HG03558 (cell line): ENCODE measurements around the gene PTPRN2.
"Not testable (repeated sequence)": the region's sequence is repeated elsewhere in the genome, so short reads cannot be mapped to it uniquely, and the experiment has no call there.

ENCODE experiments used
- ATAC-seq: cut with Tn5 transposase; IDR thresholded peaks from one replicate; pipeline ENCODE4 v1.9.1; 2021; ENCODE audit warnings: moderate number of reproducible peaks; ENCODE audit not compliant: unreplicated experiment; ENCODE audit errors: extremely low read depth

Gene PTPRN2

DNA sequence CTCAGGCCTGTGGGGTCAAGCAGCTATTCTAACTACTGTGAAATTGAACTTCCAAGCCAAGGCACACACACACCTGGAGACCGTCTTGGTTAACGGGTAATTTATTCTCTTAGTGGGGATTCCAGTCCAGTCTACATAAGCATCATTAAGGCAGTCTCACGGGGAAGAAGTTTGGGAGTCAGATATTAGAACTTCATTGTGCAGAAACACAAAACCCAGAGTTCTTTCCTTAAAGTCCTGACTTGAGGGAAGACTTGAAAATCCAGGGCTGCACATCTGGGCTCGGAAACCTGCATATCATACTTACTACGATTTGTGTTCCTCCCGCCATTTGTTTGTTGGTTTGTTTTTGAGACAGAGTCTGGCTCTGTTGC lies 112.0 kb downstream of the PTPRN2 start:
- no peak for ATAC-seq

DNA sequence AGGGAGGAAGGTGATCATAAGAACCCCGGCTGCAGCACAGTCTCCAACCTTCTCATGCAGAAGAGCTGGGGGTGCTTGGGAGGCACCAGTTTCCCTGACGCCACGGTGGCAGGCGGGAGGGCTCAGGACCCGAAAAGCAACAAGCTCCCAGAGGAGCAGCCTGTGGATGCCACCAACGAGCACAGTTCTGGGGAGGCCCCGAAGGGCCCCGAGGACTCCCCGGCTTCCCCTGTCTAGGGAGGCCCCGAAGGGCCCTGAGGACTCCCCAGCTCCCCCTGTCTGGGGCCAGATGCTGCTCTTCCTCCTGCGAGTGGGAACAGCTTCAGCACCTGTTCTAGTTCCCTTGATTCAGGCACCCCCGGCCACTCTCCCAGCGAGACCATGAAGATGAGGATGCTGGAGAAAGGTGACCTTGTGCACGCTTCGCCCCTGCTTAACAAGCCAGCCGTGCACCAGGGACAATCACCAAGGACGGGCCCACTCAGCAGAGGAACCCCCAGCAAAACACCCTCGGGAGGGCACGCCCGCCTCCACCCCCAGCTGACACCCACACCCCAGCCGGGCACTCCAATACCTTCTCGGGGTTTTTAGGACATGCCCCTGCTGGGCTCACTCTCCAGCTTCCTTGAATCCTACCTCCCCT lies 112.5 kb downstream of the PTPRN2 start:
- ATAC-seq = no peak

DNA sequence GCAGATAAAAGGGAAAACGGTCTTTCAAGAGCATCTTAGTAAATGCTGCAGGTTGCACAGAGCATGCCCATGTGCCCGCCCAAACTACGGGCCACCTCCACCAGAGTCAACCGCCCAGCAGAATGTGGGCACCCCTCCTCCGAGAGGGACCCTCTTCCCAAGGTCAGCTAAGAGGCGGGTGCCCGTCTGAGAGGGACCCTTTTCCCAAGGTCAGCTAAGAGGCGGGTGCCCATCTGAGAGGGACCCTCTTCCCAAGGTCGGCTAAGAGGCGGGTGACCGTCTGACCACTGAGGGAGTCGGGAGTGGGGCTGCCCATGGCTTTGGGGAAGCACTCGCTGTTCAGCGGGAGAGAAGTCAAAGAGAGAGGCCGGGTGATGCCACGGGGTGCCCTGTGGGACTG lies 113.1 kb downstream of the PTPRN2 start:
- no peak for ATAC-seq

DNA sequence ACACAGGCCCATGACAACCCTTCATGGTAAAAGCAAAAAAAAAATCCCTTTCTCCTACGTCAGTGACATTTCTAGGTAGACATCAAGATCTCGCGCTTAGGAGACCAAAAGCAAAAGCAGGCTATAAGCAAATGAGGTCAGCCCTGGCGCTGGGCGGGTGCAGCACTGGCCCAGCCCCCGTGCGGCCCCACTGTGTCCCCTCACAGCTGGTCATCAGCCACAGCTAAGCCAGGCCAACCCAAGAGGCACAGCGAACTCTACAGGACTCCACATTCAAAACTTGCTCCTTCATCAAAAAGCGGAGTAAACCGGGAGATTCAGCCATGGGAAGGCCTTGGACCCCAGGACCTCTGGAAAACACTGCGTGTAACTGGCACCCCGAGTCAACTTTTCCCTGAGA lies 113.7 kb downstream of the PTPRN2 start:
- ATAC-seq = no peak

DNA sequence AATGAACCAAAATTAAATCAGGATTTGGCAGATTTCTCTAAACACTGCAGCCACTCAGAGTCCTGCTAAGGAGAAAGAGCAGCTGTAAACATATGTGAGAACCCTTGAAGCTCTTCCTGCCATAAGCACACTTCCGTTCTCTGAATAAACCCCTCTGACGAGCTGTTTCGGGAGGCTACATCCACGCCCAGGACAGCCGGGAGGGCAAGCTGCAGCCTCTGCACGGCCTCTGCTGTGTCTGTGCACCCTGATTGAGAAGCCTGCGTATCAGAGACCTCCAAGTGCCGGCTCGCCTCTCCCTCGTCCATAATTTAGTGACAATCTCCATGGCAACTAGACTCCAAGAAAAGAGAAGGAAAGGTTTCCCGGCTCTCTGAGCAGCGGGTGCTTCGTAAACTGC lies 114.4 kb downstream of the PTPRN2 start:
- no peak for ATAC-seq

DNA sequence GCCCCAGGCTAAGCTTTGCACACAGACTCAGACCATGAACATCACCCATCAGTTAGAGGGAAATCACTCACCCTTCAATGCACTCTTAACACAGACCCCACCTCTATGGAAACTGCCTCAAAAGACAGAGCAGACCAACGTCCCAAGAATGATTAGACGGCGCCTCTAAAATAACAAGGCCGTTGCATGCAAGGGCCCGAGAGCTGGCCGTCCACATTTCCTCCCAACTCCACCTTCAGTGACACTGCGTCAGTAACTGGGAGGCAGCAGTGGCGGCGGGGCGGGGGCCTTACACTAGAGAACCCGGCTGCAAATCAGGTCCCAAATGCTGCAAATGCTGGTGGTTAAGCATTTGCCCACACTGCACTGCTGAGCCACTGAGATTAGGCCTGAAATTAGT lies 115.0 kb downstream of the PTPRN2 start:
- ATAC-seq = no peak

DNA sequence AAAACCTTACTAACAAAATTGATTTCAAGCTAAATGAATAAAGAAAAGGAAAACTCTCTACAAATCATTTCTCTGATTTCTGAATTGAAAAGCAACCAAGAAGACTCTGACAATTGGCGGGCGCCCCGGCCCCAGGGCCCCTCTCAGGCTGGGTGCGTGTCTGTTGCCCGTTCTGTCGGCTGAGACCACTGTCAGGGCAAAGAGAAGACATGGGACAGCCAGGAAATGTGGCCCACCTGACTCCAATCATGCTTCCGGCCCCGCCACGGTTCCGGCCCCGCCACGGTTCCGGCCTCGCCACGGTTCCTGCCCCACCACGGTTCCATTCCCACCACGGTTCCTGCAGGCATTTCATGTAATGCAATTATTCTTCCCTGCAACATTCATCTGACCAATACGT lies 115.9 kb downstream of the PTPRN2 start:
- ATAC-seq = no peak

DNA sequence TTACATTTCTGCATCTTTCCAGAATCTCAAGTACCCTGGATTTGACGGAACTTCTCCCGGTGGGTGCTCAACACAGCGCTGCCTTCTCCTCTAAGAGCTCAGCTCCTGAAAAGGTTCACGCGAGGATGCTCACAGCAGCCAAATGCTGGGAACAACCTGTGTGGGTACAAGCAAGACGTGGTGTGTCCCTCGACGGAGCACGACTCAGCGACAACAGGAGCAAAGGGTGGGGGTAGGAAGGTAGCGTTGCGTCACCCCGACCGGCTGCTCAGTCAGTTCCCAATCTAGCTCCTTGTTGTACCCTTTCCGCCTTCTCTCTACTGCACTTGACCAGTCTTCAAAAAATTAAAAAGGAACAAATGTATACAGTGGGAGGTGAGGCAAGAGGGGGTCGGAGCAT lies 117.3 kb downstream of the PTPRN2 start:
- ATAC-seq = no peak

DNA sequence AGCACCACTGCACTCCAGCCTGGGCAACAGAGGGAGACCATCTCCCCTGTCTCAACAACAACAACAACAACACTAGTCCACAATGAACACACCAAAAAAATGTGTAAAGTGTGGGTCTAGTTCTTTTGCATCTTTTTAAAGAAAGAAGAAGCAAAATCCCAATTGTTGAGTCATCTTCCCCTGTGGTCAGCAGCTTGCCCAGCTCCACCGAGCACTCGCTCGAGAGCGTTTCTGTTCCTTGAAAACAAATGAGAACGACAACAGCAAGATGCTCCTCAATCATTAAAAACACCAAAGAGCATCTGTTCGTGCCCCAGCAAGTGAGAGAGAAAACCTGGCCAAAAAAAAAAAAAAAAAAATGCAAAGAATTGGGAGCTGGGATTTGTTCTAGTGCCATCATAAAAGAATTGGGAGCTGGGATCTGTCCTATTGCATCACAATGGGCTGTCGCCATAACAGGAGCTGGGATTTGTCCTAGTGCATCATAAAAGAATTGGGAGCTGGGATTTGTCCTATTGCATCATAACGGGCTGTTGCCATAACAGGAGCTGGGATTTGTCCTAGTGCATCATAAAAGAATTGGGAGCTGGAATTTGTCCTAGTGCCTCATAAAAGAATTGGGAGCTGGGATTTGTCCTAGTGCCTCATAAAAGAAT lies 118.1 kb downstream of the PTPRN2 start:
- ATAC-seq = no peak

DNA sequence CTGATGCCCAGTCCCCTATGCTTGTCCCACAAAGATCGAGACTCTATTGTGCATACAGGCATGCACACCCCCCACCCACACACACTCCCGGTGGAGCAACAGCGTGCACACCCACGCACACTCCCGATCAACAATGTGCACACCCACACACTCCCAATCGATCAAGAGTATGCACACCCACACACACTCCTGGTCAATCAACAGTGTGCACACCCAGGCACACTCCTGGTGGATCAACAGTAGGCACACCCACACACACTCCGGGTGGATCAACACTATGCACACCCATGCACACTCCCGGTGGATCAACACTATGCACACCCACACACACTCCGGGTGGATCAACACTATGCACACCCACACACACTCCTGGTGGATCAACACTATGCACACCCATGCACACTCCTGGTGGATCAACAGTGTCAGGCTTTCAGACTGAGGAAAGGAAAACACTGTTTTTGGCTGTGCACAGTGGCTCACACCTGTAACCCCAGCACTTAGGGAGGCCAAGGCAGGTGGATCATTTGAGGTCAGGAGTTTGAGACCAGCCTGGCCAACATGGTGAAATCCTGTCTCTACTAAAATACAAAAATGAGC lies 118.8 kb downstream of the PTPRN2 start:
- no peak for ATAC-seq

DNA sequence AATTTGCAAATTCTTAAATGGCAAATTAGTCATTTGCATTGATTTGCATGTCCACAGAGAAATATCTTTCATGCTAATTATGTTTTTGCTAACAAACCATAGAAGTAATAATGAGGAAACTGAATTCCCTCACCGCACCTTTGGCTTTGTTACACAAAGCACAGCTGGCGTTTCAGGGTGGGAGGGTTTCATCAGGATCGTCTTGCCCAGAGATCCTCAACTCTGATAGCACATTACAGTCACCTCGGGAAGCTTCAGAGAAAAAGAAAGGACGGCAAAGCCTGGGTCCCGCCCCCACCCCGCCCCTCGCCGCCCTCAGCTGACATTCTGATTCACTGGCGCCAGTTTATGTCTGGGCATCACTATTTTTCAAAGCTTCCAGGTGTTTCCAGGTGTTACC lies 119.4 kb downstream of the PTPRN2 start:
- ATAC-seq = no peak

DNA sequence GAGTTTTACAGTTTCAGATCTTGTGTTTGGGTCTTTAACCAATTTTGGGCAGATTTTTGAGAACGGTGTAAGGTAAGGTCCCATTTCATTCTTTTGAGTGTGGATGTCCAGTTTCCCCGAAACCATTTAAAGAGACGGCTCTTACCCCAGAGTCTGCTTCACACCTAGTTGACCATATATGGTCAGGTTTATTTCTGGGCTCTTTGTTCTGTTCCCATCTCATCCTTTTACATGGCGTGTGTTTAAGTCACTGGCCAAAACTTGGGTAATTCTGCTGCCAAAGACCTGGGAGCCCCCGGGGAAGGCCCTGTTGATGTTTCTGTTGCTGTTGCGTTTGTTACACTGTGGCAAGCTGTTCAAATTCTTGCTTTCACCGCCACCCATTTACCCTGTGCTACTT lies 120.1 kb downstream of the PTPRN2 start:
- no peak for ATAC-seq

DNA sequence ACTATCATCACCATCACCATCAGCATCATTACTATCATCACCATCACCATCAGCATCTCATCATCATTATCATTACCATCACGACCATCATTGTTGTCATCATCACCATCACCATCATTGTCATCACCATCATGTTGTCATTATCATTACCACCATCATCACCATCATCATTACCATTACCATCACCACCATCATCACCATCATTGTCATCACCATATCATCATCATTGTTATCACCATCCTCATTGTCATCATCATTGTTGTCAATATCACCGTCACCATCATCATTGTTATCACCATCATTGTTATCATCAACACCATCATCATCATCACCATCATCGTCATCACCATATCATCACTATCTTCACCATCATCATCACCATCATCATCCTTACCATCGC lies 124.3 kb downstream of the PTPRN2 start:
- no peak for ATAC-seq

DNA sequence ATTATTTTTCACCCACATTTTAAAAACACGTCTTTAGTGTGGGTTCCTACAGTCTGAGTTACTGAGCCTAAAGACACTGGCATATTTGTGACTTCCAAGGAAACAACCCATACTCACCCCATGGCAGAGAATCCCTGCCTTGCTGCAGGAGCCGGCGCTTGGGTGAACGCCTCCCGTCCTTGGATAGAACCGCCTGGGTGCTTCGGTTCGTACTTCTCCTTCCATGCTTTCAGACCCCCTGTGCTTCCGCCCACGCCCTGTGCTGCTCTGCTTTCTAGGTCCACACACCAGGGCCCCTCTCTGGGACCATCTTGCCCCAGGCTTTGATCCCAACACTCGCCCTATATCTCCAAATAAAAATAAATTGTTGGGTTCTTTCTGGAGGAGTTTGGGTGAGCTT lies 125.8 kb downstream of the PTPRN2 start:
- ATAC-seq = no peak

DNA sequence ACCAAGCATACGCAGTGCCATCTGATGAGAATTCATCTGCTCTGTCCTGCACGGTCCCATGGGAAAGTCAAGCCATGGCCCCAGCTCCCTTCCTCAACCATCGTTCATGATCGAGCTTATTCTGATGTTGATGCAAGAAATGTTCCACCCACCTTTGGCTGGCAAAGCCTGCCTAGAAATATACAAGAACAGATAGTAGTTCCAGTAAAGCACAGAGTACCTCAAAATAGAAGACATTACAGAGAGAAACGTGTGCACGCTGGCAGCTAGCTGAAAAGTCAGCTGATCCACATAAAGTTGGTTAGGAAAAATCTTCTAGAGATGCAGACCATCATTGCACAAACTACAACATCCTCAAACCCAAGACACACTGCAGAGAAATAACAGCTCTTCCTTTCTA lies 127.0 kb downstream of the PTPRN2 start:
- ATAC-seq = no peak

DNA sequence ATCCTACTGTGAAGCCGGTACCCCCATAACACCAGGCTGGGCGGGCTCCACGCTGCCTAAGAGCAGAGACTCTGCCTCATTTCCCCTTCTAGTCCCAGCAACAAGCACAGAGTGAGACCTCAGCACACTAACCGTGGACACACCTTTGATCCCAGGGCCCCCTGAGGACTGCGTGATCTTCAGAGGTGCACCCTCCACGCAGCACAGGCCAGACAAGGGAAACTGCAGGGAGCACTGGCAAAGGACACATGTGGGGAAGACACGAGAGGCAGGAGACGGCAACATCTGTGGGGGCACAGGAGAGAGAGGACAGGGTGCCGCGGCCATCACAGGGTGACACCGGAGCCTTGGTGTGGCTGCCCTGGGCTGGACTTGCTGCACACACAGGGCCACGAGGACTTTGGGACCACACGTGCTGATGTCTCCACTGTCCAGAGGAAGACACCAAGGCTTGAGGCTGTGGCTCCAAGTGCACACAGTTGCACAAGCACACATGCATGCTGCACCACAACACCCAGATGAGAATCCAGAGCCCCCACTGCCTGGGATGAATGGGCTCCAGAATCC lies 128.8 kb downstream of the PTPRN2 start:
- no peak for ATAC-seq

DNA sequence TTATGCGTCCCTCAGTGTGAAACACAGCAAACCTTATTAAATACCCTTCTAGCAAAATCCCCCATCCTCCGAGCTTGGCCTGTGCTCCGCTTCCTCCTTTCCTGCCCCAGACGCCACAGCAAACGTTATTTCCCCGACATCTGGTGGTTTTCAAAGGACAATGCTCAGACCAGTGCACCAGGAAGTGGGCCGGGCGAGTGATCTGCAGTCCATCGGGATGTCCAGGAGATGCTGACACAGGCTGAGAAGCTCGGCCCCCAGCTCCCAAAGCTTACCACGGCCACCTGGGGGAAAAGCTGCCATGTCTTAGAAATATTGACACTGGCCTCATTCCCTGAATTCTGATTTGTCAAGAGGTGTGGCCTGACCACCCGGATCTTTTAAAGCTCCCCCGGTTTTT lies 129.5 kb downstream of the PTPRN2 start:
- ATAC-seq = no peak

DNA sequence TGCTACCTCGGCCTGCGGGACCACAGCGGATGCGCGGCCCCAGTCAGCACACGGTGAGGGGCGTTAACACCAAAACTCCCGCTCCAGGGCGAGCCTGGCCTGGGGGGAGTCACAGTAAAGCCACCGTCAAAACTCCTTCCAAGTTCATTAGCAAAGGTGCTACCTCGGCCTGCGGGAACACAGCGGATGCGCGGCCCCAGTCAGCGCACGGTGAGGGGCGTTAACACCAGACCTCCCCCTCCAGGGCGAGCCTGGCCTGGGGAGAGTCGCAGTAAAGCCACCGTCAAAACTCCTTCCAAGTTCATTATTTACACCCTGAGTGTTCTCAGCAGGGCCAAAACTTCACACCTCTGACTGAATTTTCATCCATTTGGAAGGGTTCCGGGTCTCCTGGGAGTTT lies 130.0 kb downstream of the PTPRN2 start:
- ATAC-seq = not testable (repeated sequence)

DNA sequence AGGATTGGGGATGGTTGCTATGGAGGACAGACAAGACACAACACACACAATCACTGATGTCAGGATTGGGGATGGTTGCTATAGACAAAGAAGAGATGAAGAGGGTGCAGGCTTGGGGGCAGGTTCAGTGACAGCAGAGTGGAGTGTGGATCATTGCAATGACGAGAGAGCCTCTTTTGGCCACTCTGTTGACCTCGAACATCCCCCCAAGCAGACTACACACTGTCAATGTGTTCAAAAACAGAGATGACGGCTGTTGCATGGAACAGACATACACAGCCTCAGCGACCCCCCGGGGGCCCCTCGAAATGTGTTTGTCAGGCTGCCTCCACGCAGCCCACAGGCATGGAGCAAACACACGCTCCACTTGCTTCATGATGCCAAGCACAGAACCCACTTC lies 133.0 kb downstream of the PTPRN2 start:
- ATAC-seq = no peak

DNA sequence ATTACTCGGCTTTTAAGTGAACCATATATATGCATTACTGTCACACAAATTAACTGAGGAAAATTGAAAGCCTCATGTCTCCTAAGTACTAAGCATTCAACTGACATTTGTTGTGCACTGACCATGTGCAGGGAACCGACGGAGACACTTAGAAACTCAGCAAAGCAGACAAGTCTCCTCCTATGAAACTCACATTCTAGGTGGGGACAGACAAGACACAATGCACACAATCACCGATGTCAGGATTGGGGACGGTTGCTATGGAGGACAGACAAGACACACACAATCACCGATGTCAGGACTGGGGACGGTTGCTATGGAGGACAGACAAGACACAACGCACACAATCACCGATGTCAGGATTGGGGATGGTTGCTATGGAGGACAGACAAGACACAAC lies 134.0 kb downstream of the PTPRN2 start:
- ATAC-seq = no peak

DNA sequence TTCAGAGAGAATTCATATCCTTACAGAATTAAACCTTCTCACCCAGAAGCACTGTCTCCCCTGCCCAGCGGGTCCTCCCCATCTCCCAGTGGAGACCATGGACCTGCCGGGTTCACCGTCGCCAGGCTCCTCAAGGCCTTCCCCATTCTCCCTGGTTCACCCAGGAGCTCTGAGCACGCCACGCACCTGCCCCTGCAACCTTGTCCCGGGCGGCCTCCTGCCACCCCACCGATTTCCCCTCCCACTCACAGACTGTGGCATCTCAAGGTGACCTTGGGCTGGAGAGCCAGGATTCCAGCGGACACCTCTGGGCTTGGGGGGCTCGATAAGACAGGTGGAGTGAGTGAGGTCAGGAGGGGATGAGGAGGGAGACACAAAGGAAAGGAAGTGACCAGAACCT lies 135.3 kb downstream of the PTPRN2 start:
- ATAC-seq = no peak
